ENCODE results near the gene RARA. TPM values are rescaled to one million over a fixed set of nuclear protein-coding genes. Genes with fewer than 3 reads are reported as not detected.

RARA gene
- polyA plus RNA-seq, 1 experiment, result 6.5 TPM

- ChIA-PET CTCF (interaction anchor here (1.0 to 28.2 kb wide), 2 partner anchors 42 to 43 kb away, joined by 4 to 762 read pairs; partner anchors contain the start of gene RARA), POLR2A (no interaction called here)
- no peak for DNase-seq (ENCODE audit: low read depth)
- Histone ChIP-seq H3K36me3 (ENCODE audit: control insufficient read depth, insufficient read depth, low read length) (peaks cover 45% of the 10 kb centered on the region), H3K27me3 (ENCODE audit: control insufficient read depth, insufficient read depth, low read length) (no peaks in the 10 kb centered on the region), H3K4me3 (ENCODE audit: low read depth, low read length) (no peak overlapping the region)
- no peak for TF ChIP-seq CTCF (IDR thresholded peaks at IDR 0.05; ENCODE audit: insufficient read depth, low read depth, low read length)
These were observed 41.1 kb downstream of the RARA start for GRCh38 chr17:40349895-40350688.

- Histone ChIP-seq H3K4me3 (ENCODE audit: low read depth, low read length) (no peak overlapping the region), H3K27me3 (ENCODE audit: control insufficient read depth, insufficient read depth, low read length) (no peaks in the 10 kb centered on the region; the same call in 1 of the 2 replicates), H3K36me3 (ENCODE audit: control insufficient read depth, insufficient read depth, low read length) (peaks cover 52% of the 10 kb centered on the region)
- no peak for TF ChIP-seq CTCF (IDR thresholded peaks at IDR 0.05; ENCODE audit: insufficient read depth, low read depth, low read length)
- no peak for DNase-seq (ENCODE audit: low read depth)
- CTCF ChIA-PET, result interaction anchor here (1.2 to 28.2 kb wide), 2 partner anchors 11 to 43 kb away, joined by 5 to 762 read pairs; partner anchors contain the start of gene RARA
- POLR2A ChIA-PET, result no interaction called here
These were observed 41.8 kb downstream of the RARA start for GRCh38 chr17:40350689-40351358.

GRCh38 chr17:40351359-40352236 lies 42.6 kb downstream of the RARA start:
- no peak overlapping the region for H3K4me3 ChIP-seq (ENCODE audit: low read depth, low read length)
- no peaks in the 10 kb centered on the region; the same call in 1 of the 2 replicates for H3K27me3 ChIP-seq (ENCODE audit: control insufficient read depth, insufficient read depth, low read length)
- POLR2A ChIA-PET, result no interaction called here
- CTCF ChIA-PET, result interaction anchor here (0.9 to 28.2 kb wide), 5 partner anchors 11 to 203 kb away, joined by 3 to 762 read pairs (median 3); partner anchors contain the start of gene RARA
- DNase-seq (ENCODE audit: low read depth), result no peak
- H3K36me3 ChIP-seq (ENCODE audit: control insufficient read depth, insufficient read depth, low read length), result peaks cover 57% of the 10 kb centered on the region
- TF ChIP-seq CTCF (IDR thresholded peaks at IDR 0.05; ENCODE audit: insufficient read depth, low read depth, low read length), result no peak

- Histone ChIP-seq H3K4me3 (ENCODE audit: low read depth, low read length) (no peak overlapping the region), H3K36me3 (ENCODE audit: control insufficient read depth, insufficient read depth, low read length) (peaks cover 57% of the 10 kb centered on the region), H3K27me3 (ENCODE audit: control insufficient read depth, insufficient read depth, low read length) (no peaks in the 10 kb centered on the region; the same call in 1 of the 2 replicates)
- ChIA-PET POLR2A (interaction anchor here (0.7 kb wide), 1 partner anchor 49 kb away, joined by 3 read pairs; no protein-coding TSS in a partner anchor), CTCF (interaction anchor here (0.9 to 28.2 kb wide), 6 partner anchors 10 to 202 kb away, joined by 3 to 762 read pairs (median 4); partner anchors contain the start of gene RARA)
- TF ChIP-seq CTCF (IDR thresholded peaks at IDR 0.05; ENCODE audit: insufficient read depth, low read depth, low read length), result no peak
- DNase-seq (ENCODE audit: low read depth), result no peak
These were observed 43.3 kb downstream of the RARA start for GRCh38 chr17:40352237-40352778.
